ENCODE results near the gene GMPPB. TPM values are rescaled to one million over a fixed set of nuclear protein-coding genes. Genes with fewer than 3 reads are reported as not detected.
"Not testable (repeated sequence)": the region's sequence is repeated elsewhere in the genome, so short reads cannot be mapped to it uniquely, and the experiment has no call there.

The GMPPB gene
- total and polyA plus RNA-seq, 9 of the 15 experiments (the other 6 are each of a cell fraction or from before 2014, with no cell fraction given) = 0.53 to 17.4 (median 8.1) TPM

GRCh38 chr3:49685846-49686245 is 37.9 kb downstream of the GMPPB start:
- peak; percentile 45 for TF ChIP-seq POLR2G (IDR thresholded peaks at IDR 0.05; ENCODE audit: low read depth, low read length)
- H3K27me3 ChIP-seq (ENCODE audit: control insufficient read depth in 2 of 2, insufficient read depth in 2 of 2, low read length in 2 of 2); H3K9me1 ChIP-seq (ENCODE audit: control insufficient read depth, insufficient read depth, low read length); H3K9me3 ChIP-seq (replicated peaks; ENCODE audit: control insufficient read depth, insufficient read depth, low read depth, low read length); H2AFZ ChIP-seq (ENCODE audit: low read depth, low read length); H3K9ac ChIP-seq (ENCODE audit: insufficient read depth in 1 of 2, low read depth in 2 of 2, low read length in 2 of 2); in situ Hi-C loops (cut with MboI); intact Hi-C loops (cut with micrococcal nuclease); CTCF ChIA-PET (ENCODE audit: low intra/inter-chr PET ratio); H3K27ac ChIP-seq (ENCODE audit: extremely low read depth, low read depth, low read length); FAIRE-seq; H3K4me3 ChIP-seq; DNase-seq (ENCODE audit: extremely low read depth in 1 of 4, low spot score in 3 of 4); BruUV-seq (replicated peaks); ATAC-seq; POLR2A ChIA-PET; H3K4me2 ChIP-seq (ENCODE audit: insufficient read depth, low read length); H4K20me1 ChIP-seq (replicated peaks; ENCODE audit: control insufficient read depth, insufficient read depth, low read length): not testable (repeated sequence)
- Histone ChIP-seq H3K79me2 (ENCODE audit: control insufficient read depth, insufficient read depth, low read length) (peaks cover 13% of the 10 kb centered on the region; the same call in 2 of the 3 replicates), H3K4me1 (replicated peaks in 1 of 2; ENCODE audit: control insufficient read depth in 2 of 2, insufficient read depth in 2 of 2, low read length in 2 of 2) (peaks cover 6 to 25% of the 10 kb centered on the region in 2 experiments; a peak in 4 of 5 replicates), H3K36me3 (ENCODE audit: control insufficient read depth, insufficient read depth, low read length) (peaks cover 31% of the 10 kb centered on the region; the same call in 1 of the 3 replicates)
- 93% methylated on average over 9 of the region's 36 CpGs for WGBS (ENCODE audit: insufficient coverage, low coverage, missing lambda C conversion rate)

- H3K9ac ChIP-seq (ENCODE audit: insufficient read depth in 1 of 2, low read depth in 2 of 2, low read length in 2 of 2); H3K27ac ChIP-seq (ENCODE audit: extremely low read depth, low read depth, low read length); H3K79me2 ChIP-seq (ENCODE audit: control insufficient read depth, insufficient read depth, low read length); H3K9me3 ChIP-seq (replicated peaks; ENCODE audit: control insufficient read depth, insufficient read depth, low read depth, low read length); ATAC-seq; FAIRE-seq; intact Hi-C loops (cut with micrococcal nuclease); H3K4me2 ChIP-seq (ENCODE audit: insufficient read depth, low read length); BruUV-seq (replicated peaks); H3K27me3 ChIP-seq (ENCODE audit: control insufficient read depth in 2 of 2, insufficient read depth in 2 of 2, low read length in 2 of 2); H4K20me1 ChIP-seq (replicated peaks; ENCODE audit: control insufficient read depth, insufficient read depth, low read length); in situ Hi-C loops (cut with MboI); DNase-seq (ENCODE audit: extremely low read depth in 1 of 4, low spot score in 3 of 4); H3K9me1 ChIP-seq (ENCODE audit: control insufficient read depth, insufficient read depth, low read length); POLR2A ChIA-PET; CTCF ChIA-PET (ENCODE audit: low intra/inter-chr PET ratio); H3K4me3 ChIP-seq; H2AFZ ChIP-seq (ENCODE audit: low read depth, low read length): not testable (repeated sequence)
- 89% methylated on average over 5 of the region's 10 CpGs for WGBS (ENCODE audit: insufficient coverage, low coverage, missing lambda C conversion rate)
- H3K36me3 ChIP-seq (ENCODE audit: control insufficient read depth, insufficient read depth, low read length) = peaks cover 38% of the 10 kb centered on the region; the same call in 2 of the 3 replicates
- H3K4me1 ChIP-seq (replicated peaks in 1 of 2; ENCODE audit: control insufficient read depth in 2 of 2, insufficient read depth in 2 of 2, low read length in 2 of 2) = peaks cover 6 to 23% of the 10 kb centered on the region in 2 experiments; a peak in 3 of 5 replicates
Measured at GRCh38 chr3:49685103-49685502, 38.6 kb downstream of the GMPPB start.

- H3K4me3 ChIP-seq; H3K9me1 ChIP-seq (ENCODE audit: control insufficient read depth, insufficient read depth, low read length); FAIRE-seq; H4K20me1 ChIP-seq (replicated peaks; ENCODE audit: control insufficient read depth, insufficient read depth, low read length); BruUV-seq (replicated peaks); H3K27me3 ChIP-seq (ENCODE audit: control insufficient read depth in 2 of 2, insufficient read depth in 2 of 2, low read length in 2 of 2); POLR2A ChIA-PET; DNase-seq (ENCODE audit: extremely low read depth in 1 of 4, low spot score in 3 of 4); in situ Hi-C loops (cut with MboI); H3K9me3 ChIP-seq (replicated peaks; ENCODE audit: control insufficient read depth, insufficient read depth, low read depth, low read length); H3K4me2 ChIP-seq (ENCODE audit: insufficient read depth, low read length); H3K27ac ChIP-seq (ENCODE audit: extremely low read depth, low read depth, low read length); intact Hi-C loops (cut with micrococcal nuclease); H2AFZ ChIP-seq (ENCODE audit: low read depth, low read length); H3K9ac ChIP-seq (ENCODE audit: insufficient read depth in 1 of 2, low read depth in 2 of 2, low read length in 2 of 2); ATAC-seq; H3K79me2 ChIP-seq (ENCODE audit: control insufficient read depth, insufficient read depth, low read length); CTCF ChIA-PET (ENCODE audit: low intra/inter-chr PET ratio): not testable (repeated sequence)
- Histone ChIP-seq H3K4me1 (replicated peaks in 1 of 2; ENCODE audit: control insufficient read depth in 2 of 2, insufficient read depth in 2 of 2, low read length in 2 of 2) (peaks cover 6 to 23% of the 10 kb centered on the region in 2 experiments; a peak in 3 of 5 replicates), H3K36me3 (ENCODE audit: control insufficient read depth, insufficient read depth, low read length) (peaks cover 45% of the 10 kb centered on the region; the same call in 2 of the 3 replicates)
- 100% methylated on average over 2 of the region's 2 CpGs for WGBS (ENCODE audit: insufficient coverage, low coverage, missing lambda C conversion rate)
Measured at GRCh38 chr3:49684453-49684852, 39.3 kb downstream of the GMPPB start.

Measured in K562 (cell line).